A673 (cell line): ENCODE data around the gene PIGN. TPM values are rescaled to one million over a fixed set of nuclear protein-coding genes. Genes with fewer than 3 reads are reported as not detected.
"Not testable (repeated sequence)": the region's sequence is repeated elsewhere in the genome, so short reads cannot be mapped to it uniquely, and the experiment has no call there.

Source experiments
- BruUV-seq: library from RNA; stranded (reverse); fragments of 400-500 nt; replicated peaks from 2 replicates; lab custom pipeline; 2021; lab: Mats Ljungman, UMichigan
- CTCF ChIA-PET: fragments of 300-600 bp; sonication (Branson Sonifier 250); formaldehyde crosslinking; loops from one replicate; lab custom pipeline; 2022; ENCODE audit warnings: antibody characterized with exemption; lab: Charles Lee
- POLR2A ChIA-PET: fragments of 300-600 bp; sonication (Branson Sonifier 250); formaldehyde crosslinking; loops from one replicate; lab custom pipeline; 2022; ENCODE audit warnings: antibody characterized with exemption; ENCODE audit not compliant: low non-redundant PET; lab: Charles Lee
- DNase-seq: peaks from one replicate; pipeline ENCODE4 v3.0.0-alpha.2; 2015; ENCODE audit warnings: low spot score
- H3K27ac ChIP-seq: fragments of 200-600 bp; sonication (generic); 2 replicates; pipeline ENCODE4 v1.5.1; 2016; ENCODE audit warnings: mixed run types, low read depth, mild to moderate bottlenecking, mixed read lengths, antibody characterized with exemption, low read length; ENCODE audit not compliant: poor library complexity, severe bottlenecking
- H3K27me3 ChIP-seq: fragments of 200-600 bp; sonication (generic); replicated peaks from 2 replicates; pipeline ENCODE4 v1.6.1; 2017; ENCODE audit warnings: mixed run types, low read depth, mild to moderate bottlenecking, mixed read lengths, antibody characterized with exemption, low read length; ENCODE audit not compliant: insufficient read depth, poor library complexity
- H3K36me3 ChIP-seq: fragments of 200-600 bp; sonication (generic); 2 replicates; pipeline ENCODE4 v1.6.1; 2016; ENCODE audit warnings: mixed run types, mild to moderate bottlenecking, mixed read lengths, antibody characterized with exemption, low read length; ENCODE audit not compliant: insufficient read depth, poor library complexity, severe bottlenecking
- H3K4me1 ChIP-seq: fragments of 200-600 bp; sonication (generic); 2 replicates; pipeline ENCODE4 v1.6.1; 2017; ENCODE audit warnings: mixed run types, mild to moderate bottlenecking, mixed read lengths, antibody characterized with exemption, low read length; ENCODE audit not compliant: insufficient read depth, poor library complexity, severe bottlenecking
- H3K4me3 ChIP-seq: fragments of 200-600 bp; sonication (generic); 2 replicates; pipeline ENCODE4 v1.5.1; 2016; ENCODE audit warnings: low read depth, mixed run types, mild to moderate bottlenecking, mixed read lengths, low read length; ENCODE audit not compliant: poor library complexity, severe bottlenecking
- H3K9me3 ChIP-seq: fragments of 200-600 bp; sonication (generic); 2 replicates; pipeline ENCODE4 v1.6.1; 2016; ENCODE audit warnings: mixed run types, low read depth, mild to moderate bottlenecking, mixed read lengths, antibody characterized with exemption, low read length; ENCODE audit not compliant: poor library complexity, severe bottlenecking
- CTCF ChIP-seq: fragments of 300-800, 200-600 bp; sonication (generic); conservative IDR thresholded peaks from 2 replicates; pipeline ENCODE4 v1.5.1; 2017; ENCODE audit warnings: low read depth, mild to moderate bottlenecking, antibody characterized with exemption, low read length, moderate library complexity, mixed read lengths
- EZH2 ChIP-seq: fragments of 200-600 bp; sonication (generic); IDR thresholded peaks from 2 replicates; pipeline ENCODE4 v1.6.1; 2017; ENCODE audit warnings: borderline replicate concordance, low read depth, mild to moderate bottlenecking, mixed read lengths, antibody characterized with exemption, low read length; ENCODE audit not compliant: poor library complexity, severe bottlenecking
- intact Hi-C: fragments of 100-400 bp; cut with micrococcal nuclease; formaldehyde crosslinking; loops from one replicate; pipeline ENCODE4 v1.10.0; 2022; ENCODE audit not compliant: unreplicated experiment
- total RNA-seq: library from RNA; stranded (reverse); gene quantifications from 2 replicates; pipeline ENCODE4 v1.2.3, GENCODE V29; 2021

Gene PIGN
- total RNA-seq, 1 experiment from 2014 or later, result 23.8 TPM

- H3K36me3 ChIP-seq, result no peaks in the 10 kb centered on the region
- no peak overlapping the region for H3K27ac ChIP-seq
- H3K4me1 ChIP-seq, result no peaks in the 10 kb centered on the region
- ChIA-PET POLR2A (interaction anchor here (0.6 kb wide), 1 partner anchor 45 kb away, joined by 3 read pairs; no protein-coding TSS in a partner anchor), CTCF (no interaction called here)
- H3K4me3 ChIP-seq, result no peak overlapping the region
- no peaks in the 10 kb centered on the region for H3K27me3 ChIP-seq
- intact Hi-C loops, result no loop called here
- DNase-seq, result no peak
- no TSS peak for BruUV-seq
- TF ChIP-seq EZH2 (no peak), CTCF (no peak)
- no peaks in the 10 kb centered on the region for H3K9me3 ChIP-seq
These were observed 148.7 kb downstream of the PIGN start for GRCh38 chr18:62037989-62038778.

- Histone ChIP-seq H3K4me1 (no peaks in the 10 kb centered on the region), H3K9me3 (no peaks in the 10 kb centered on the region), H3K36me3 (no peaks in the 10 kb centered on the region), H3K27me3 (no peaks in the 10 kb centered on the region), H3K27ac (no peak overlapping the region), H3K4me3 (no peak overlapping the region)
- no peak for DNase-seq
- ChIA-PET CTCF (no interaction called here), POLR2A (no interaction called here)
- BruUV-seq, result no TSS peak
- TF ChIP-seq CTCF (no peak), EZH2 (no peak)
- intact Hi-C loops, result no loop called here
These were observed 149.7 kb downstream of the PIGN start for GRCh38 chr18:62037012-62037742.

DNA sequence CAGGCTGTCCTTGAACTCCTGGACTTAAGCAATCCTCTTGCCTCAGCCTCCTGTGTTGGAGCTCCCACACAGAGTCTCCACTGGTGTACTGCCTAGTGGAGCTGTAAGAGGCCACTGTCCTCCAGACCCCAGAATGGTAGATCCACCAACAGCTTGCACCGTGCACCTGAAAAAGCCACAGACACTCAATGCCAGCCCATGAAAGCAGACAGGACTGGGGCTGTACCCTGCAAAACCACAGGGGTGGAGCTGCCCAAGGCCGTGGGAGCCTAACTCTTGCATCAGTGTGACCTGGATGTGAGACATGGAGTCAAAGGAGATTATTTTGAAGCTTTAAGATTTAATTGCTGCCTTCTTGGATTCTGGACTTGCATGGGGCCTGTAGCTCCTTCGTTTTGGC lies 152.6 kb downstream of the PIGN start:
- BruUV-seq, CTCF ChIA-PET, H3K9me3 ChIP-seq: not testable (repeated sequence)

More for the DNA sequence above, 152.6 kb downstream of the PIGN start:
- H3K27me3 ChIP-seq, H3K4me3 ChIP-seq, DNase-seq, intact Hi-C loops, H3K36me3 ChIP-seq, H3K4me1 ChIP-seq, H3K27ac ChIP-seq, POLR2A ChIA-PET: not testable (repeated sequence)
